HCT116 (cell line): ENCODE measurements around the gene LHFPL4. TPM values are rescaled to one million over a fixed set of nuclear protein-coding genes. Genes with fewer than 3 reads are reported as not detected.

Experiments
- ATAC-seq: fragments of 200-7000 bp; cut with Tn5 transposase; 2 replicates; pipeline ENCODE4 v1.9.1; 2020; ENCODE audit warnings: mild to moderate bottlenecking, moderate library complexity
- BruUV-seq: library from RNA; stranded (reverse); fragments of 400-500 nt; replicated peaks from 2 replicates; lab custom pipeline; 2021; lab: Mats Ljungman, UMichigan
- CTCF ChIA-PET: fragments of 300-600 bp; sonication (Branson Sonifier 250); formaldehyde crosslinking; loops from one replicate; lab custom pipeline; 2021; ENCODE audit warnings: antibody characterized with exemption; lab: Charles Lee
- POLR2A ChIA-PET: fragments of 300-600, 350-600 bp; sonication (Branson Sonifier 250); formaldehyde crosslinking; loops from one replicate; lab custom pipeline; 2021; ENCODE audit warnings: antibody characterized with exemption; lab: Charles Lee
- RAD21 ChIA-PET, 2 experiments: fragments of 300-600 bp; sonication (Branson Sonifier 250); formaldehyde crosslinking; loops; one replicate each; lab custom pipeline; 2023; ENCODE audit warnings: low total read pairs in 2 of 2; ENCODE audit not compliant: uncharacterized antibody in 2 of 2, unreplicated experiment in 2 of 2, low non-redundant PET in 1 of 2; lab: Charles Lee
- DNase-seq: peaks from one replicate; pipeline ENCODE4 v3.0.0-alpha.2; 2010; ENCODE audit warnings: low read depth, low spot score
- H2AFZ ChIP-seq: fragments of 200-600 bp; shearing (Covaris generic), sonication (generic); 2 replicates; pipeline ENCODE4 v1.6.1; 2017; ENCODE audit warnings: low read depth, mixed run types, mixed read lengths, antibody characterized with exemption, low read length; ENCODE audit not compliant: poor library complexity, severe bottlenecking
- H3K27ac ChIP-seq: 2 replicates; pipeline ENCODE4 v1.5.1; 2012; ENCODE audit warnings: low read depth, low read length
- H3K27me3 ChIP-seq: fragments of 200-600 bp; sonication (generic); 2 replicates; pipeline ENCODE4 v1.6.1; 2016; ENCODE audit warnings: mixed run types, low read length, mixed read lengths; ENCODE audit not compliant: insufficient read depth
- H3K36me3 ChIP-seq, 2 experiments: fragments of 200-500 bp in 1 of 2; fragments of 200-600 bp in 1 of 2; sonication (Bioruptor generic) in 1 of 2; sonication (generic) in 1 of 2; 2 replicates each; pipeline versions ENCODE4 v1.5.1 to v1.6.1; 2014 to 2016; ENCODE audit warnings: low read length in 2 of 2, inconsistent platforms in 1 of 2, mixed read lengths in 1 of 2, mixed run types in 1 of 2; ENCODE audit not compliant: insufficient read depth in 2 of 2, control insufficient read depth in 1 of 2
- H3K4me1 ChIP-seq, 2 experiments: fragments of 200-600 bp in 1 of 2; sonication (generic) in 1 of 2; 2 replicates each; pipeline versions ENCODE4 v1.5.1 to v1.6.1; 2012 to 2017; ENCODE audit warnings: low read length in 2 of 2, inconsistent platforms in 1 of 2, mild to moderate bottlenecking in 1 of 2, mixed read lengths in 1 of 2, mixed run types in 1 of 2, moderate library complexity in 1 of 2; ENCODE audit not compliant: insufficient read depth in 2 of 2, control insufficient read depth in 1 of 2
- H3K4me2 ChIP-seq: fragments of 200-600 bp; sonication (generic); 2 replicates; pipeline ENCODE4 v1.6.1; 2017; ENCODE audit warnings: mixed run types, low read length, mixed read lengths
- H3K4me3 ChIP-seq, 2 experiments: fragments of 200-600 bp in 1 of 2; sonication (generic) in 1 of 2; replicated peaks in 1 of 2; 2 replicates each; pipeline ENCODE4 v1.5.1; 2011 to 2016; ENCODE audit warnings: low read length in 2 of 2, control low read depth in 1 of 2, low read depth in 1 of 2, mild to moderate bottlenecking in 1 of 2, mixed read lengths in 1 of 2, mixed run types in 1 of 2
- H3K79me2 ChIP-seq: fragments of 200-600 bp; sonication (generic); 2 replicates; pipeline ENCODE4 v1.6.1; 2017; ENCODE audit warnings: mild to moderate bottlenecking, mixed run types, low read length, moderate library complexity, mixed read lengths; ENCODE audit not compliant: insufficient read depth
- H3K9ac ChIP-seq: fragments of 200-600 bp; sonication (generic); 2 replicates; pipeline ENCODE4 v1.6.1; 2016; ENCODE audit warnings: low read length, mixed read lengths
- H3K9me2 ChIP-seq: fragments of 200-600 bp; sonication (generic), shearing (Covaris generic); 2 replicates; pipeline ENCODE4 v1.6.1; 2017; ENCODE audit warnings: mixed run types, mild to moderate bottlenecking, moderate library complexity; ENCODE audit not compliant: insufficient read depth
- H3K9me3 ChIP-seq, 2 experiments: fragments of 200-500 bp in 1 of 2; fragments of 200-600 bp in 1 of 2; sonication (Bioruptor generic) in 1 of 2; sonication (generic) in 1 of 2; 2 replicates each; pipeline ENCODE4 v1.6.1; 2014 to 2017; ENCODE audit warnings: low read length in 2 of 2, mixed read lengths in 2 of 2, inconsistent platforms in 1 of 2, low read depth in 1 of 2, mild to moderate bottlenecking in 1 of 2, mixed run types in 1 of 2, moderate library complexity in 1 of 2; ENCODE audit not compliant: control insufficient read depth in 1 of 2, insufficient read depth in 1 of 2
- H4K20me1 ChIP-seq: fragments of 200-600 bp; sonication (generic), shearing (Covaris generic); 2 replicates; pipeline ENCODE4 v1.6.1; 2017; ENCODE audit warnings: mixed run types, mild to moderate bottlenecking, moderate library complexity; ENCODE audit not compliant: insufficient read depth
- CBX3 ChIP-seq: IDR thresholded peaks from 2 replicates; pipeline ENCODE4 v1.6.1; 2012; ENCODE audit warnings: low read depth
- CEBPB ChIP-seq: IDR thresholded peaks from 2 replicates; pipeline ENCODE4 v1.6.1; 2012; ENCODE audit warnings: low read depth
- EGR1 ChIP-seq: IDR thresholded peaks from 2 replicates; pipeline ENCODE4 v1.6.1; 2012; ENCODE audit warnings: low read depth
- EZH2 ChIP-seq: fragments of 200-600 bp; sonication (generic); IDR thresholded peaks from 2 replicates; pipeline ENCODE4 v1.6.1; 2017; ENCODE audit warnings: antibody characterized with exemption, mixed run types
- EZH2phosphoT487 ChIP-seq: fragments of 200-600 bp; IDR thresholded peaks from 2 replicates; pipeline ENCODE4 v1.6.1; 2018; ENCODE audit warnings: antibody characterized with exemption, borderline replicate concordance
- POLR2A ChIP-seq: IDR thresholded peaks from 2 replicates; pipeline ENCODE4 v1.7.0; 2011; ENCODE audit warnings: borderline replicate concordance; ENCODE audit not compliant: insufficient read depth, insufficient read length; ENCODE audit errors: extremely low read depth
- POLR2AphosphoS5 ChIP-seq: IDR thresholded peaks from 2 replicates; pipeline ENCODE4 v1.6.1; 2011; ENCODE audit warnings: mild to moderate bottlenecking, low read depth, low read length, moderate library complexity
- RAD21 ChIP-seq: IDR thresholded peaks from 2 replicates; pipeline ENCODE4 v1.6.1; 2012; ENCODE audit warnings: low read depth, mild to moderate bottlenecking
- SIN3A ChIP-seq: IDR thresholded peaks from 2 replicates; pipeline ENCODE4 v1.6.1; 2012; ENCODE audit warnings: low read depth
- YY1 ChIP-seq: IDR thresholded peaks from 2 replicates; pipeline ENCODE4 v1.6.1; 2011; ENCODE audit warnings: low read length, low read depth, moderate library complexity, mild to moderate bottlenecking; ENCODE audit not compliant: insufficient replicate concordance; ENCODE audit errors: extremely low read depth
- intact Hi-C: fragments of 100-400 bp; cut with micrococcal nuclease; formaldehyde crosslinking; loops from 2 replicates; pipeline ENCODE4 v1.10.0; 2022
- total RNA-seq: library from RNA; stranded (reverse); gene quantifications from one replicate; pipeline ENCODE4 v1.2.1, GENCODE V29; 2021; ENCODE audit not compliant: unreplicated experiment
- TF ChIP-seq, protein P1 (sequence below), 3 experiments: fragments of 200-600 bp in 1 of 3; sonication (generic) in 1 of 3; IDR thresholded peaks in 2 of 3; conservative IDR thresholded peaks in 1 of 3; 2 replicates each; pipeline ENCODE4 v1.5.1; 2012 to 2017; ENCODE audit warnings: low read depth in 2 of 3, low read length in 2 of 3, antibody characterized with exemption in 1 of 3, borderline replicate concordance in 1 of 3, control low read depth in 1 of 3, mild to moderate bottlenecking in 1 of 3, mixed read lengths in 1 of 3, mixed run types in 1 of 3, moderate library complexity in 1 of 3; ENCODE audit not compliant: insufficient read depth in 1 of 3
- TF ChIP-seq, protein P2 (sequence below): IDR thresholded peaks from 2 replicates; pipeline ENCODE4 v1.6.1; 2011; ENCODE audit warnings: mild to moderate bottlenecking, low read length, moderate library complexity; ENCODE audit not compliant: insufficient replicate concordance; ENCODE audit errors: extremely low read depth
- TF ChIP-seq, protein P3 (sequence below): IDR thresholded peaks from 2 replicates; pipeline ENCODE4 v1.6.1; 2012

Gene LHFPL4
- total RNA-seq, 1 experiment from 2014 or later: not detected

DNA sequence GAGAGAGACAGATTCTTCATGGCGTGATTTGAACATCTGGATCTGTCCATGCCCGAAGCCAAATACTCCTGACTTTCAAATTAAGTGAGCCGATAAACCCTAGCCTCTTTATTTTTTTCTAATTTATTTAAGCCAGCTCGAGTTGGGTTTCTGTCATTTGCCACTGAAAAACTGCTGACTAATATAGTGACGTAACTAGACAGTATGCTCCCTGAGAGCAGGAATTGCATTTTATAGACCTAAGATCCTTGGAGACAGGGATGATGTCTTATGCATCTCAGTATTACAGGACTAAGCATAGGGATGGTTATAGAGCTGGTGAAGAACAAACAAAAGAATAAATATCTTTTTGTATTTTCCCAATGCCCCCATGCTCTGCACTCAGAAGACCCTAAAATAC lies 4.6 kb downstream of the LHFPL4 start:
- H3K4me2 ChIP-seq: no peak overlapping the region
- H3K27me3 ChIP-seq: peaks cover 21% of the 10 kb centered on the region
- RAD21 ChIA-PET: no interaction called here
- no peaks in the 10 kb centered on the region for H3K36me3 ChIP-seq
- TF ChIP-seq, protein P1, sequence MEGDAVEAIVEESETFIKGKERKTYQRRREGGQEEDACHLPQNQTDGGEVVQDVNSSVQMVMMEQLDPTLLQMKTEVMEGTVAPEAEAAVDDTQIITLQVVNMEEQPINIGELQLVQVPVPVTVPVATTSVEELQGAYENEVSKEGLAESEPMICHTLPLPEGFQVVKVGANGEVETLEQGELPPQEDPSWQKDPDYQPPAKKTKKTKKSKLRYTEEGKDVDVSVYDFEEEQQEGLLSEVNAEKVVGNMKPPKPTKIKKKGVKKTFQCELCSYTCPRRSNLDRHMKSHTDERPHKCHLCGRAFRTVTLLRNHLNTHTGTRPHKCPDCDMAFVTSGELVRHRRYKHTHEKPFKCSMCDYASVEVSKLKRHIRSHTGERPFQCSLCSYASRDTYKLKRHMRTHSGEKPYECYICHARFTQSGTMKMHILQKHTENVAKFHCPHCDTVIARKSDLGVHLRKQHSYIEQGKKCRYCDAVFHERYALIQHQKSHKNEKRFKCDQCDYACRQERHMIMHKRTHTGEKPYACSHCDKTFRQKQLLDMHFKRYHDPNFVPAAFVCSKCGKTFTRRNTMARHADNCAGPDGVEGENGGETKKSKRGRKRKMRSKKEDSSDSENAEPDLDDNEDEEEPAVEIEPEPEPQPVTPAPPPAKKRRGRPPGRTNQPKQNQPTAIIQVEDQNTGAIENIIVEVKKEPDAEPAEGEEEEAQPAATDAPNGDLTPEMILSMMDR (IDR thresholded peaks at IDR 0.05 in 2 of 3, conservative IDR thresholded peaks at IDR 0.05 in 1 of 3; ENCODE audit: borderline replicate concordance in 1 of 3, insufficient read depth in 1 of 3, low read depth in 2 of 3, low read length in 2 of 3): no peak
- TF ChIP-seq RAD21 (no peak), SIN3A (no peak), POLR2AphosphoS5 (no peak), EZH2phosphoT487 (no peak), CBX3 (no peak), POLR2A (no peak), CEBPB (no peak), YY1 (no peak), EGR1 (no peak), EZH2 (no peak)
- TF ChIP-seq, protein P2, sequence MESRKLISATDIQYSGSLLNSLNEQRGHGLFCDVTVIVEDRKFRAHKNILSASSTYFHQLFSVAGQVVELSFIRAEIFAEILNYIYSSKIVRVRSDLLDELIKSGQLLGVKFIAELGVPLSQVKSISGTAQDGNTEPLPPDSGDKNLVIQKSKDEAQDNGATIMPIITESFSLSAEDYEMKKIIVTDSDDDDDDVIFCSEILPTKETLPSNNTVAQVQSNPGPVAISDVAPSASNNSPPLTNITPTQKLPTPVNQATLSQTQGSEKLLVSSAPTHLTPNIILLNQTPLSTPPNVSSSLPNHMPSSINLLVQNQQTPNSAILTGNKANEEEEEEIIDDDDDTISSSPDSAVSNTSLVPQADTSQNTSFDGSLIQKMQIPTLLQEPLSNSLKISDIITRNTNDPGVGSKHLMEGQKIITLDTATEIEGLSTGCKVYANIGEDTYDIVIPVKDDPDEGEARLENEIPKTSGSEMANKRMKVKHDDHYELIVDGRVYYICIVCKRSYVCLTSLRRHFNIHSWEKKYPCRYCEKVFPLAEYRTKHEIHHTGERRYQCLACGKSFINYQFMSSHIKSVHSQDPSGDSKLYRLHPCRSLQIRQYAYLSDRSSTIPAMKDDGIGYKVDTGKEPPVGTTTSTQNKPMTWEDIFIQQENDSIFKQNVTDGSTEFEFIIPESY: no peak
- TF ChIP-seq, protein P3, sequence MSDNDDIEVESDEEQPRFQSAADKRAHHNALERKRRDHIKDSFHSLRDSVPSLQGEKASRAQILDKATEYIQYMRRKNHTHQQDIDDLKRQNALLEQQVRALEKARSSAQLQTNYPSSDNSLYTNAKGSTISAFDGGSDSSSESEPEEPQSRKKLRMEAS: no peak
- TF ChIP-seq, all 23 proteins: peak for 0
- POLR2A ChIA-PET: no interaction called here
- Histone ChIP-seq H3K4me3 (no peak overlapping the region), H3K9me2 (no peaks in the 10 kb centered on the region), H2AFZ (no peak overlapping the region), H3K79me2 (no peaks in the 10 kb centered on the region), H3K9ac (no peak overlapping the region), H3K27ac (no peak overlapping the region), H4K20me1 (no peaks in the 10 kb centered on the region), H3K9me3 (no peaks in the 10 kb centered on the region), H3K4me1 (no peaks in the 10 kb centered on the region)
- no TSS peak for BruUV-seq
- intact Hi-C loops: no loop called here
- ATAC-seq: no peak
- CTCF ChIA-PET: no interaction called here
- DNase-seq: no peak
